Neural cell (in vitro differentiated cells): ENCODE results near the gene ERBB4.

Experiments used
- CTCF ChIP-seq: fragments of 450-650 bp; IDR thresholded peaks from 2 replicates; pipeline ENCODE4 v1.5.1; 2014; ENCODE audit warnings: antibody characterized with exemption, mild to moderate bottlenecking, moderate library complexity; ENCODE audit not compliant: poor library complexity, severe bottlenecking
- EP300 ChIP-seq: fragments of 450-650 bp; conservative IDR thresholded peaks from 2 replicates; pipeline ENCODE4 v1.6.1; 2014; ENCODE audit warnings: antibody characterized with exemption, mild to moderate bottlenecking, moderate library complexity; ENCODE audit not compliant: poor library complexity, severe bottlenecking
- MXI1 ChIP-seq: fragments of 450-650 bp; conservative IDR thresholded peaks from 2 replicates; pipeline ENCODE4 v1.6.1; 2014; ENCODE audit warnings: antibody characterized with exemption, mild to moderate bottlenecking; ENCODE audit not compliant: poor library complexity, severe bottlenecking

- no peak for TF ChIP-seq CTCF
- no peak for TF ChIP-seq EP300
- no peak for TF ChIP-seq MXI1
These were observed 116.9 kb downstream of the ERBB4 start for GRCh38 chr2:212421556-212422334.
